Erythroblast (primary cell): Measurements from ENCODE around the gene MEGF10.

Experiments used
- GATA1 ChIP-seq: IDR thresholded peaks from 2 replicates; pipeline ENCODE4 v1.6.1; 2011; ENCODE audit warnings: low read depth, mild to moderate bottlenecking, control low read depth, low read length, moderate library complexity
- POLR2A ChIP-seq: IDR thresholded peaks from 2 replicates; pipeline ENCODE4 v1.6.1; 2011; ENCODE audit warnings: mild to moderate bottlenecking, low read length

GRCh38 chr5:127486471-127486870 lies 195.9 kb downstream of the MEGF10 start:
- TF ChIP-seq POLR2A (no peak), GATA1 (no peak)
